ENCODE data around the gene TMEM233. TPM values are rescaled to one million over a fixed set of nuclear protein-coding genes. Genes with fewer than 3 reads are reported as not detected.

The TMEM233 gene
- total RNA-seq, 2 experiments from 2014 or later: not detected

DNA sequence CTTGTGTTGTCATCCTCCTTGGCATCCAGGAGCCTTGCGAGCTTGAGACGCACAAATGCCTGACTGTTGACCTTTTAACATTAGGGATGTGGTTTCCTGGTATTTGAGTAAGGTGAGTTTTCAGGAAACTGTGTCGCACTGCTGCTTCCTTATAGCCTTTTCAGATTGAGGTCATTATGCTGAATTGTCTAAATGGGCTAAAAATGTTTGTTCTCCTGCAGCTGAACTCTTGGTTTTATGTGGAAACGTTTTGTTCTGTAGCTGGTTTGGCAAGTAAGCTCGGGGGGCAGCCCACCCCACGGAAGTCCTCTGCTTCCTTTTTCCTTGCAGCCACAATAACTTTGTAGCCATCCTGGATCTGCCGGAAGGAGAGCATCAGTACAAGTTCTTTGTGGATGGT is 80.1 kb downstream of the TMEM233 start:
- POLR2A ChIA-PET: no interaction called here
- no peak overlapping the region for H3K4me2 ChIP-seq (ENCODE audit: low read length)
- CTCF ChIA-PET (ENCODE audit: unreplicated experiment): no interaction called here
- DNase-seq (ENCODE audit: low spot score): no peak
- H3K4me1 ChIP-seq (ENCODE audit: insufficient read depth, low read length, poor library complexity, severe bottlenecking): peaks cover 17% of the 10 kb centered on the region
- H4K20me1 ChIP-seq (ENCODE audit: insufficient read depth, low read length): no peaks in the 10 kb centered on the region
- H3K9me3 ChIP-seq (ENCODE audit: low read length): no peaks in the 10 kb centered on the region
- intact Hi-C loops (cut with micrococcal nuclease; ENCODE audit: unreplicated experiment): no loop called here
- no TSS peak for BruUV-seq (replicated peaks)
- H3K9me2 ChIP-seq (ENCODE audit: insufficient read depth, low read length): no peaks in the 10 kb centered on the region
- H3K4me3 ChIP-seq (ENCODE audit: low read depth, low read length, poor library complexity, severe bottlenecking): no peak overlapping the region
- no peak overlapping the region for H2AFZ ChIP-seq (ENCODE audit: low read length)
- H3K36me3 ChIP-seq (ENCODE audit: insufficient read depth, low read length): peaks cover 91% of the 10 kb centered on the region
- TF ChIP-seq, protein P1, sequence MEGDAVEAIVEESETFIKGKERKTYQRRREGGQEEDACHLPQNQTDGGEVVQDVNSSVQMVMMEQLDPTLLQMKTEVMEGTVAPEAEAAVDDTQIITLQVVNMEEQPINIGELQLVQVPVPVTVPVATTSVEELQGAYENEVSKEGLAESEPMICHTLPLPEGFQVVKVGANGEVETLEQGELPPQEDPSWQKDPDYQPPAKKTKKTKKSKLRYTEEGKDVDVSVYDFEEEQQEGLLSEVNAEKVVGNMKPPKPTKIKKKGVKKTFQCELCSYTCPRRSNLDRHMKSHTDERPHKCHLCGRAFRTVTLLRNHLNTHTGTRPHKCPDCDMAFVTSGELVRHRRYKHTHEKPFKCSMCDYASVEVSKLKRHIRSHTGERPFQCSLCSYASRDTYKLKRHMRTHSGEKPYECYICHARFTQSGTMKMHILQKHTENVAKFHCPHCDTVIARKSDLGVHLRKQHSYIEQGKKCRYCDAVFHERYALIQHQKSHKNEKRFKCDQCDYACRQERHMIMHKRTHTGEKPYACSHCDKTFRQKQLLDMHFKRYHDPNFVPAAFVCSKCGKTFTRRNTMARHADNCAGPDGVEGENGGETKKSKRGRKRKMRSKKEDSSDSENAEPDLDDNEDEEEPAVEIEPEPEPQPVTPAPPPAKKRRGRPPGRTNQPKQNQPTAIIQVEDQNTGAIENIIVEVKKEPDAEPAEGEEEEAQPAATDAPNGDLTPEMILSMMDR (conservative IDR thresholded peaks at IDR 0.05; ENCODE audit: low read length): no peak
- TF ChIP-seq EZH2phosphoT487 (IDR thresholded peaks at IDR 0.05; ENCODE audit: borderline replicate concordance, low read depth, low read length): no peak
- no peak overlapping the region for H3K27ac ChIP-seq (ENCODE audit: low read depth, low read length, poor library complexity, severe bottlenecking)
- peaks cover 28% of the 10 kb centered on the region for H3K79me2 ChIP-seq (ENCODE audit: insufficient read depth, low read depth, low read length)

DNA sequence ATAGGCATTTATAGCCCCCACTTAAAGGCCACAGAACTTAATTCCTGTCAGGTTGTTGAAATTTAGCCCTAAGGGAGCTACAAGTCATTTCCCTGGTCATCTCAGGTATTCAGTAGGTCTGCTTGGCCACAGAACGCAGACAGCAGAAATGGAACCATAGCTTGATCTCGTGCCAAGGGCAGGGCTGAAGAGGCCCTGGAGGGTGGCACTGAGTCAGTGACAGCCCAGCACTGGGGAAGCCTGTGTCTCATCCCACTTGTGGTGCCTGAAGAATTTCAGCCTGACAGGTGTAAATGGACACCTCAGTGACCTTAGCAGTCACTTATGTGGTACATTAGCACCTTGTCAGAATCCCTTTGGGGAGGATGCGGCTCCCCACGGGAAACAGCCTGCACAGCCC is 81.0 kb downstream of the TMEM233 start:
- Histone ChIP-seq H3K79me2 (ENCODE audit: insufficient read depth, low read depth, low read length) (peaks cover 21% of the 10 kb centered on the region; the same call in 1 of the 2 replicates), H4K20me1 (ENCODE audit: insufficient read depth, low read length) (no peaks in the 10 kb centered on the region), H3K4me2 (ENCODE audit: low read length) (no peak overlapping the region), H2AFZ (ENCODE audit: low read length) (no peak overlapping the region), H3K4me3 (ENCODE audit: low read depth, low read length, poor library complexity, severe bottlenecking) (no peak overlapping the region), H3K9me2 (ENCODE audit: insufficient read depth, low read length) (no peaks in the 10 kb centered on the region), H3K27ac (ENCODE audit: low read depth, low read length, poor library complexity, severe bottlenecking) (no peak overlapping the region), H3K9me3 (ENCODE audit: low read length) (no peaks in the 10 kb centered on the region), H3K4me1 (ENCODE audit: insufficient read depth, low read length, poor library complexity, severe bottlenecking) (peaks cover 15% of the 10 kb centered on the region), H3K36me3 (ENCODE audit: insufficient read depth, low read length) (peaks cover 100% of the 10 kb centered on the region)
- ChIA-PET CTCF (ENCODE audit: unreplicated experiment) (no interaction called here), POLR2A (no interaction called here)
- no peak for DNase-seq (ENCODE audit: low spot score)
- intact Hi-C loops (cut with micrococcal nuclease; ENCODE audit: unreplicated experiment): no loop called here
- TF ChIP-seq, protein P1 (conservative IDR thresholded peaks at IDR 0.05; ENCODE audit: low read length): no peak
- no peak for TF ChIP-seq EZH2phosphoT487 (IDR thresholded peaks at IDR 0.05; ENCODE audit: borderline replicate concordance, low read depth, low read length)
- BruUV-seq (replicated peaks): no TSS peak

GRCh38 chr12:119676022-119676421 is 82.4 kb downstream of the TMEM233 start:
- Histone ChIP-seq H3K4me1 (ENCODE audit: insufficient read depth, low read length, poor library complexity, severe bottlenecking) (peaks cover under 1% of the 10 kb centered on the region), H3K79me2 (ENCODE audit: insufficient read depth, low read depth, low read length) (peaks cover 6% of the 10 kb centered on the region; the same call in 1 of the 2 replicates), H3K36me3 (ENCODE audit: insufficient read depth, low read length) (peaks cover 100% of the 10 kb centered on the region), H2AFZ (ENCODE audit: low read length) (no peak overlapping the region), H3K9me3 (ENCODE audit: low read length) (no peaks in the 10 kb centered on the region), H3K27ac (ENCODE audit: low read depth, low read length, poor library complexity, severe bottlenecking) (no peak overlapping the region), H4K20me1 (ENCODE audit: insufficient read depth, low read length) (no peaks in the 10 kb centered on the region), H3K4me3 (ENCODE audit: low read depth, low read length, poor library complexity, severe bottlenecking) (no peak overlapping the region), H3K4me2 (ENCODE audit: low read length) (no peak overlapping the region), H3K9me2 (ENCODE audit: insufficient read depth, low read length) (no peaks in the 10 kb centered on the region)
- POLR2A ChIA-PET: interaction anchor here (0.5 to 0.6 kb wide), 3 partner anchors 15 to 174 kb away, joined by 3 to 4 read pairs (median 3); no protein-coding TSS in a partner anchor
- BruUV-seq (replicated peaks): no TSS peak
- CTCF ChIA-PET (ENCODE audit: unreplicated experiment): no interaction called here
- DNase-seq (ENCODE audit: low spot score): no peak
- intact Hi-C loops (cut with micrococcal nuclease; ENCODE audit: unreplicated experiment): no loop called here
- TF ChIP-seq, protein P1 (conservative IDR thresholded peaks at IDR 0.05; ENCODE audit: low read length): no peak
- no peak for TF ChIP-seq EZH2phosphoT487 (IDR thresholded peaks at IDR 0.05; ENCODE audit: borderline replicate concordance, low read depth, low read length)
